CD4-positive, alpha-beta T cell (primary cell): ENCODE measurements around the gene ICAM5. TPM values are rescaled to one million over a fixed set of nuclear protein-coding genes. Genes with fewer than 3 reads are reported as not detected.

ENCODE experiments used
- ATAC-seq: fragments of 200-7000 bp; cut with Tn5 transposase; one replicate; pipeline ENCODE4 v1.10.0; 2022; ENCODE audit warnings: mild to moderate bottlenecking; ENCODE audit not compliant: poor library complexity
- CTCF ChIA-PET: fragments of 350-600 bp; sonication (Branson Sonifier 250); formaldehyde crosslinking; loops from one replicate; lab custom pipeline; 2021; ENCODE audit warnings: antibody characterized with exemption, inconsistent platforms; lab: Charles Lee
- POLR2A ChIA-PET: fragments of 350-600 bp; sonication (Branson Sonifier 250); formaldehyde crosslinking; loops from one replicate; lab custom pipeline; 2021; ENCODE audit warnings: antibody characterized with exemption, inconsistent platforms; lab: Charles Lee
- DNase-seq, 14 experiments: peaks; one replicate each; pipeline ENCODE4 v3.0.0-alpha.2; 2013 to 2020; ENCODE audit warnings: mixed read lengths in 2 of 14
- H3K27ac ChIP-seq, 2 donors: one replicate each; pipeline versions ENCODE4 v1.5.1 to v1.7.0; 2013; ENCODE audit warnings: low read length in 2 of 2, low read depth in 1 of 2, mild to moderate bottlenecking in 1 of 2
- H3K27me3 ChIP-seq, 2 experiments: 1 replicate in 1 of 2; 2 replicates in 1 of 2; pipeline versions ENCODE4 v1.6.1 to v1.7.0; 2013; ENCODE audit warnings: low read length in 2 of 2, control low read depth in 1 of 2, mild to moderate bottlenecking in 1 of 2, moderate library complexity in 1 of 2; ENCODE audit not compliant: insufficient read depth in 2 of 2, control insufficient read depth in 1 of 2
- H3K36me3 ChIP-seq: one replicate; pipeline ENCODE4 v1.6.1; 2013; ENCODE audit warnings: low read length, control low read depth; ENCODE audit not compliant: insufficient read depth
- H3K4me1 ChIP-seq: one replicate; pipeline ENCODE4 v1.6.1; 2013; ENCODE audit warnings: low read length, control low read depth; ENCODE audit not compliant: insufficient read depth
- H3K4me3 ChIP-seq: one replicate; pipeline ENCODE4 v1.5.1; 2013; ENCODE audit warnings: mild to moderate bottlenecking, low read length, moderate library complexity
- H3K9me3 ChIP-seq, 2 experiments: 1 replicate in 1 of 2; 2 replicates in 1 of 2; pipeline versions ENCODE4 v1.6.1 to v1.7.0; 2013; ENCODE audit warnings: low read length in 2 of 2, mild to moderate bottlenecking in 2 of 2, control low read depth in 1 of 2, moderate library complexity in 1 of 2; ENCODE audit not compliant: control insufficient read depth in 1 of 2, insufficient read depth in 1 of 2
- H3K27ac Mint-ChIP-seq: one replicate; pipeline ENCODE4 v1.8.0; 2020; ENCODE audit warnings: mixed read lengths
- H3K27me3 Mint-ChIP-seq: one replicate; pipeline ENCODE4 v1.8.0; 2021; ENCODE audit warnings: mixed read lengths
- H3K36me3 Mint-ChIP-seq: one replicate; pipeline ENCODE4 v1.8.0; 2021; ENCODE audit warnings: low read depth, mixed read lengths
- H3K4me1 Mint-ChIP-seq: one replicate; pipeline ENCODE4 v1.8.0; 2021; ENCODE audit warnings: low read depth, mixed read lengths
- H3K4me3 Mint-ChIP-seq: one replicate; pipeline ENCODE4 v1.8.0; 2020; ENCODE audit warnings: mild to moderate bottlenecking, mixed read lengths
- H3K9me3 Mint-ChIP-seq: one replicate; pipeline ENCODE4 v1.8.0; 2020; ENCODE audit warnings: mixed read lengths
- CTCF ChIP-seq: fragments of 200-600 bp; IDR thresholded peaks from one replicate; pipeline ENCODE4 v1.8.0; 2022; ENCODE audit warnings: antibody characterized with exemption, mild to moderate bottlenecking
- intact Hi-C, 2 experiments: fragments of 100-400 bp; cut with DNase I in 1 of 2; cut with micrococcal nuclease in 1 of 2; formaldehyde crosslinking; loops; one replicate each; pipeline versions ENCODE4 v1.15.1 to v1.9.0; 2023 to 2025; cut with DNase I, micrococcal nuclease
- total RNA-seq, 174 experiments: library from RNA in 2 of 174; stranded (reverse) in 2 of 174; gene quantifications; one replicate each; pipeline ENCODE4 v1.2.3 and lab custom pipeline; 2021 to 2026

The ICAM5 gene
- total RNA-seq, 2 experiments from 2014 or later = not detected

- Histone ChIP-seq H3K9me3 (no peaks in the 10 kb centered on the region), H3K36me3 (no peaks in the 10 kb centered on the region), H3K4me3 (no peak overlapping the region), H3K27ac (no peak overlapping the region), H3K4me1 (peaks cover 26% of the 10 kb centered on the region), H3K27me3 (no peaks in the 10 kb centered on the region)
- no peak overlapping the region for H3K27ac Mint-ChIP-seq
- no peaks in the 10 kb centered on the region for H3K36me3 Mint-ChIP-seq
- no peak for TF ChIP-seq CTCF
- no peaks in the 10 kb centered on the region for H3K27me3 Mint-ChIP-seq
- no peaks in the 10 kb centered on the region for H3K9me3 Mint-ChIP-seq
- CTCF ChIA-PET = interaction anchor here (2.6 to 6.4 kb wide), 2 partner anchors 121 to 124 kb away, joined by 11 to 102 read pairs; no protein-coding TSS in a partner anchor
- POLR2A ChIA-PET = no interaction called here
- peaks cover 23% of the 10 kb centered on the region for H3K4me1 Mint-ChIP-seq
- intact Hi-C loops = loop anchor here in 1 of 2 experiments (5.0 kb wide), 1 partner anchor 334 kb away; no protein-coding TSS in a partner anchor
- ATAC-seq (no peak), DNase-seq (no peak)
- no peak overlapping the region for H3K4me3 Mint-ChIP-seq
Measured at GRCh38 chr19:10266706-10267105, 23.0 kb upstream of the ICAM5 start.

DNA sequence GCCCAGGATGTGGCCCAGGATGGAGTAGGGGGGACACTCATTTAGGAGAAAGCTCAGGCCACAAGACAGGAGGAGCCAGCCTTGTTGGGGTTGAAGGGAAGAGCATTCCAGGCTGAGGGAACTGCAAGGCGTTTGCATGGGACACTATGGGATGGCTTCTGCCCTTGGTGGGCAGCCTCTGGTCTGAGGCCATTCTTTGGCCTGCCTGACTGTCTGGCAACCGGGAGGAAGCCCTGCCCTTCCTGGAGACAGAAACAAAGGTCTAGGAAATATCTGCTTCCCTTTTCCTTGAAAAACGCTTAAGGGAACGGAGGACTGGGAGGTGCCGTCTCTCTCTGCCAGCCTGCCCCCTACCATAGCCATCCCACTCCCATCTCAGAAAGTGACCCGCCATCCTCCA, 21.7 kb upstream of the ICAM5 start:
- no peaks in the 10 kb centered on the region for H3K9me3 ChIP-seq
- Mint-ChIP-seq H3K4me3 (no peak overlapping the region), H3K36me3 (no peaks in the 10 kb centered on the region), H3K4me1 (peaks cover 33% of the 10 kb centered on the region), H3K27me3 (no peaks in the 10 kb centered on the region), H3K9me3 (no peaks in the 10 kb centered on the region), H3K27ac (no peak overlapping the region)
- H3K36me3 ChIP-seq = no peaks in the 10 kb centered on the region
- no peak overlapping the region for H3K4me3 ChIP-seq
- no peak overlapping the region for H3K27ac ChIP-seq
- TF ChIP-seq CTCF = no peak
- intact Hi-C loops = loop anchor here in 1 of 2 experiments (5.0 kb wide), 1 partner anchor 336 kb away; no protein-coding TSS in a partner anchor
- no peak for ATAC-seq
- no peaks in the 10 kb centered on the region for H3K27me3 ChIP-seq
- ChIA-PET CTCF (interaction anchor here (2.6 to 6.4 kb wide), 3 partner anchors 120 to 124 kb away, joined by 11 to 102 read pairs (median 60); no protein-coding TSS in a partner anchor), POLR2A (interaction anchor here (4.0 kb wide), 1 partner anchor 120 kb away, joined by 69 read pairs; no protein-coding TSS in a partner anchor)
- DNase-seq = no peak
- peaks cover 36% of the 10 kb centered on the region for H3K4me1 ChIP-seq

GRCh38 chr19:10269333-10270179, 20.2 kb upstream of the ICAM5 start:
- ChIA-PET CTCF (interaction anchor here (0.5 to 6.4 kb wide), 27 partner anchors 9 to 411 kb away, joined by 3 to 102 read pairs (median 4); partner anchors contain the start of genes ICAM5, MRPL4, RAVER1 and TYK2), POLR2A (interaction anchor here (0.9 to 4.0 kb wide), 15 partner anchors 17 to 173 kb away, joined by 3 to 69 read pairs (median 4); partner anchors contain the start of genes ICAM4, ICAM5, MRPL4 and PPAN)
- H3K27ac Mint-ChIP-seq = peak overlapping the region; percentile 80
- H3K27ac ChIP-seq = peak overlapping the region; percentile 77 to 95
- H3K4me1 Mint-ChIP-seq = peaks cover 38% of the 10 kb centered on the region
- intact Hi-C loops = loop anchor here (1.0 to 5.0 kb wide), 6 partner anchors 17 to 337 kb away; partner anchors contain the start of genes FDX2 (in 1 of the 2), ICAM4 (in 1 of the 2) and RAVER1 (in 1 of the 2)
- peak overlapping the region; percentile 86 for H3K4me3 Mint-ChIP-seq
- DNase-seq (peak; percentile 72 to 93 (median 86)), ATAC-seq (peak; percentile 69)
- H3K36me3 Mint-ChIP-seq = peaks cover 4% of the 10 kb centered on the region
- peaks cover 36% of the 10 kb centered on the region for H3K4me1 ChIP-seq
- no peaks in the 10 kb centered on the region for H3K27me3 ChIP-seq
- H3K4me3 ChIP-seq = peak overlapping the region; percentile 80
- H3K27me3 Mint-ChIP-seq = no peaks in the 10 kb centered on the region
- peak; percentile 94 for TF ChIP-seq CTCF
- H3K9me3 ChIP-seq = no peaks in the 10 kb centered on the region
- no peaks in the 10 kb centered on the region for H3K9me3 Mint-ChIP-seq
- no peaks in the 10 kb centered on the region for H3K36me3 ChIP-seq
